ENCODE data around the gene TDRD9.
"Not testable (repeated sequence)": the region's sequence is repeated elsewhere in the genome, so short reads cannot be mapped to it uniquely, and the experiment has no call there.

TDRD9 gene

GRCh38 chr14:103925316-103925715 is 2.9 kb upstream of the TDRD9 start:
- DNase-seq (ENCODE audit: low spot score): no peak

- DNase-seq (ENCODE audit: low spot score): no peak
These were observed 690 bp upstream of the TDRD9 start for GRCh38 chr14:103927566-103927965.

- no peak for DNase-seq (ENCODE audit: low spot score)
These were observed 1.9 kb downstream of the TDRD9 start for GRCh38 chr14:103930051-103930604.

- no peak for DNase-seq (ENCODE audit: low spot score)
These were observed 3.2 kb downstream of the TDRD9 start for GRCh38 chr14:103931422-103931821.

GRCh38 chr14:103932791-103933490 is 4.7 kb downstream of the TDRD9 start:
- no peak for DNase-seq (ENCODE audit: low spot score)

GRCh38 chr14:103935102-103935501 is 6.8 kb downstream of the TDRD9 start:
- no peak for DNase-seq (ENCODE audit: low spot score)

- no peak for DNase-seq (ENCODE audit: low spot score)
These were observed 13.2 kb downstream of the TDRD9 start for GRCh38 chr14:103941462-103941861.

GRCh38 chr14:103941973-103942736 is 13.9 kb downstream of the TDRD9 start, which contains the start of gene RD3L:
TSS of gene RD3L (minus strand) at chr14:103942529. CDS start at chr14:103941695, 834 bp downstream.
- DNase-seq (ENCODE audit: low spot score): no peak

- DNase-seq (ENCODE audit: low spot score): no peak
These were observed 15.4 kb downstream of the TDRD9 start for GRCh38 chr14:103943673-103944072.

GRCh38 chr14:103946975-103947374 is 18.7 kb downstream of the TDRD9 start:
- no peak for DNase-seq (ENCODE audit: low spot score)

GRCh38 chr14:103948442-103948841 is 20.2 kb downstream of the TDRD9 start:
- DNase-seq (ENCODE audit: low spot score): no peak

- DNase-seq (ENCODE audit: low spot score): no peak
These were observed 21.0 kb downstream of the TDRD9 start for GRCh38 chr14:103949131-103949790.

- no peak for DNase-seq (ENCODE audit: low spot score)
These were observed 32.3 kb downstream of the TDRD9 start for GRCh38 chr14:103960457-103961055.

- DNase-seq (ENCODE audit: low spot score): no peak
These were observed 33.8 kb downstream of the TDRD9 start for GRCh38 chr14:103961928-103962578.

GRCh38 chr14:103966631-103967030 is 38.4 kb downstream of the TDRD9 start:
- DNase-seq (ENCODE audit: low spot score): no peak

- no peak for DNase-seq (ENCODE audit: low spot score)
These were observed 41.7 kb downstream of the TDRD9 start for GRCh38 chr14:103969961-103970360.

- DNase-seq (ENCODE audit: low spot score): no peak
These were observed 45.1 kb downstream of the TDRD9 start for GRCh38 chr14:103973354-103973753.

GRCh38 chr14:103974575-103974974 is 46.3 kb downstream of the TDRD9 start:
- DNase-seq (ENCODE audit: low spot score): no peak

- not testable (repeated sequence) for DNase-seq (ENCODE audit: low spot score)
These were observed 52.5 kb downstream of the TDRD9 start for GRCh38 chr14:103980623-103981238.

- DNase-seq (ENCODE audit: low spot score): no peak
These were observed 55.9 kb downstream of the TDRD9 start for GRCh38 chr14:103984196-103984595.

GRCh38 chr14:103989034-103989433 is 60.8 kb downstream of the TDRD9 start:
- DNase-seq (ENCODE audit: low spot score): no peak

Measured in CD4-positive, alpha-beta T cell treated with Interleukin-15 for 4 hours (primary cell).